ENCODE results near the gene NOP9.

- TF ChIP-seq CTCF (IDR thresholded peaks at IDR 0.05) (peak; percentile 38 to 72 (median 55)), POLR2A (IDR thresholded peaks at IDR 0.05) (peak; percentile 7)
Observed at GRCh38 chr14:24271134-24271833, 28.4 kb upstream of the NOP9 start, which contains the start of gene RABGGTA.
